ENCODE results near the gene CTBP2. TPM values are rescaled to one million over a fixed set of nuclear protein-coding genes. Genes with fewer than 3 reads are reported as not detected.

Gene CTBP2
- total RNA-seq, 1 experiment from 2014 or later: 77.8 TPM

DNA sequence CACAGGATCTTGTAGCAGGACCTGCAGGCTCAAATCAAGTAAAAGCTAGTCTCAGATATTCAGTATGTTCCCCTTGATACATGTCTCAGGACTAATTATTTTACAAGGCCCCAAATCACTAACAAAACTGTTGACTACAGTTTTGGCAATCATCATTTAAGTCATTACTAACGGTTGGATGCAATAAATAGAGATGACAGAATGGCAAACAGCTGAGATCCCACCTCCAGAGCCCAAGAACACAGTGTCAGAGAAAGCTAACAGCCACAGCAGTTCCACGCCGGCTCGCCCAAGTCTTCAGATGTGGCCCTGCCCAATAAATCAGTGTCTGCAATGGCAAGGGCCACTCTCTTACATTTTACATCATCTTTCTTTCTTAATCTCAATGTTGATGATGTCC lies 87.6 kb downstream of the CTBP2 start:
- CTCF ChIA-PET: no interaction called here
- DNase-seq (ENCODE audit: low spot score): no peak
- TF ChIP-seq, protein P1, sequence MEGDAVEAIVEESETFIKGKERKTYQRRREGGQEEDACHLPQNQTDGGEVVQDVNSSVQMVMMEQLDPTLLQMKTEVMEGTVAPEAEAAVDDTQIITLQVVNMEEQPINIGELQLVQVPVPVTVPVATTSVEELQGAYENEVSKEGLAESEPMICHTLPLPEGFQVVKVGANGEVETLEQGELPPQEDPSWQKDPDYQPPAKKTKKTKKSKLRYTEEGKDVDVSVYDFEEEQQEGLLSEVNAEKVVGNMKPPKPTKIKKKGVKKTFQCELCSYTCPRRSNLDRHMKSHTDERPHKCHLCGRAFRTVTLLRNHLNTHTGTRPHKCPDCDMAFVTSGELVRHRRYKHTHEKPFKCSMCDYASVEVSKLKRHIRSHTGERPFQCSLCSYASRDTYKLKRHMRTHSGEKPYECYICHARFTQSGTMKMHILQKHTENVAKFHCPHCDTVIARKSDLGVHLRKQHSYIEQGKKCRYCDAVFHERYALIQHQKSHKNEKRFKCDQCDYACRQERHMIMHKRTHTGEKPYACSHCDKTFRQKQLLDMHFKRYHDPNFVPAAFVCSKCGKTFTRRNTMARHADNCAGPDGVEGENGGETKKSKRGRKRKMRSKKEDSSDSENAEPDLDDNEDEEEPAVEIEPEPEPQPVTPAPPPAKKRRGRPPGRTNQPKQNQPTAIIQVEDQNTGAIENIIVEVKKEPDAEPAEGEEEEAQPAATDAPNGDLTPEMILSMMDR (conservative IDR thresholded peaks at IDR 0.05; ENCODE audit: low read depth, low read length): no peak
- no peak for TF ChIP-seq EZH2 (IDR thresholded peaks at IDR 0.05; ENCODE audit: borderline replicate concordance, low read depth, low read length, poor library complexity, severe bottlenecking)
- H3K4me1 ChIP-seq (ENCODE audit: insufficient read depth, low read length, poor library complexity, severe bottlenecking): no peaks in the 10 kb centered on the region
- BruUV-seq (replicated peaks): no TSS peak
- no peaks in the 10 kb centered on the region for H3K36me3 ChIP-seq (ENCODE audit: insufficient read depth, low read length, poor library complexity, severe bottlenecking)
- POLR2A ChIA-PET (ENCODE audit: low non-redundant PET): no interaction called here
- intact Hi-C loops (cut with micrococcal nuclease; ENCODE audit: unreplicated experiment): no loop called here
- H3K4me3 ChIP-seq (ENCODE audit: low read depth, low read length, poor library complexity, severe bottlenecking): no peak overlapping the region
- no peaks in the 10 kb centered on the region for H3K9me3 ChIP-seq (ENCODE audit: low read depth, low read length, poor library complexity, severe bottlenecking)
- no peaks in the 10 kb centered on the region for H3K27me3 ChIP-seq (replicated peaks; ENCODE audit: insufficient read depth, low read depth, low read length, poor library complexity)
- no peak overlapping the region for H3K27ac ChIP-seq (ENCODE audit: low read depth, low read length, poor library complexity, severe bottlenecking)

GRCh38 chr10:125071008-125071407 lies 89.4 kb downstream of the CTBP2 start:
- Histone ChIP-seq H3K27me3 (replicated peaks; ENCODE audit: insufficient read depth, low read depth, low read length, poor library complexity) (no peaks in the 10 kb centered on the region), H3K4me1 (ENCODE audit: insufficient read depth, low read length, poor library complexity, severe bottlenecking) (no peaks in the 10 kb centered on the region), H3K27ac (ENCODE audit: low read depth, low read length, poor library complexity, severe bottlenecking) (no peak overlapping the region), H3K36me3 (ENCODE audit: insufficient read depth, low read length, poor library complexity, severe bottlenecking) (no peaks in the 10 kb centered on the region), H3K4me3 (ENCODE audit: low read depth, low read length, poor library complexity, severe bottlenecking) (no peak overlapping the region), H3K9me3 (ENCODE audit: low read depth, low read length, poor library complexity, severe bottlenecking) (no peaks in the 10 kb centered on the region)
- no peak for TF ChIP-seq EZH2 (IDR thresholded peaks at IDR 0.05; ENCODE audit: borderline replicate concordance, low read depth, low read length, poor library complexity, severe bottlenecking)
- BruUV-seq (replicated peaks): no TSS peak
- POLR2A ChIA-PET (ENCODE audit: low non-redundant PET): no interaction called here
- intact Hi-C loops (cut with micrococcal nuclease; ENCODE audit: unreplicated experiment): no loop called here
- no peak for DNase-seq (ENCODE audit: low spot score)
- CTCF ChIA-PET: no interaction called here

DNA sequence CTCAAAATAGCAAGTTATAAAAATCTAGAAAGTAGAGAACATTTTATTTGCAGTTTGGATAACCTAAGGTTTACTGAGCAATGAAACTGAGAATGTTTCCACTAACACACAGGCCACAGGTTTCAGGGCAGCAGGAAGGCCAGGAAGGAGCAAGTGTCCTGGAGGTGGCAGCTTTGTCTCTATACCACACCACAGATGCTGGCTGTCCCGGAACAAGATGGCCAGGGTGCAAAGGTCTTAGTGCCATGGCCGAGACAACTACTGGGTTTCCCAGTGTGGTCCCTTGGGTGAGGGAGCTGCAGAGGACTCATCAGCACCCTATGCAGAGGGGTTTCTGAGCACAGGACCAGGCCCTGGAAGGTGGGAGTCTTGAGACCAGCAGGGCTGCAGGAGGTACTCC lies 92.0 kb downstream of the CTBP2 start:
- TF ChIP-seq, protein P1 (conservative IDR thresholded peaks at IDR 0.05; ENCODE audit: low read depth, low read length): no peak
- TF ChIP-seq EZH2 (IDR thresholded peaks at IDR 0.05; ENCODE audit: borderline replicate concordance, low read depth, low read length, poor library complexity, severe bottlenecking): no peak
- no peak overlapping the region for H3K27ac ChIP-seq (ENCODE audit: low read depth, low read length, poor library complexity, severe bottlenecking)
- peaks cover 22% of the 10 kb centered on the region for H3K4me1 ChIP-seq (ENCODE audit: insufficient read depth, low read length, poor library complexity, severe bottlenecking)
- H3K36me3 ChIP-seq (ENCODE audit: insufficient read depth, low read length, poor library complexity, severe bottlenecking): no peaks in the 10 kb centered on the region
- CTCF ChIA-PET: no interaction called here
- no peak overlapping the region for H3K4me3 ChIP-seq (ENCODE audit: low read depth, low read length, poor library complexity, severe bottlenecking)
- no TSS peak for BruUV-seq (replicated peaks)
- POLR2A ChIA-PET (ENCODE audit: low non-redundant PET): no interaction called here
- no peak for DNase-seq (ENCODE audit: low spot score)
- intact Hi-C loops (cut with micrococcal nuclease; ENCODE audit: unreplicated experiment): no loop called here
- H3K9me3 ChIP-seq (ENCODE audit: low read depth, low read length, poor library complexity, severe bottlenecking): no peaks in the 10 kb centered on the region
- H3K27me3 ChIP-seq (replicated peaks; ENCODE audit: insufficient read depth, low read depth, low read length, poor library complexity): no peaks in the 10 kb centered on the region

DNA sequence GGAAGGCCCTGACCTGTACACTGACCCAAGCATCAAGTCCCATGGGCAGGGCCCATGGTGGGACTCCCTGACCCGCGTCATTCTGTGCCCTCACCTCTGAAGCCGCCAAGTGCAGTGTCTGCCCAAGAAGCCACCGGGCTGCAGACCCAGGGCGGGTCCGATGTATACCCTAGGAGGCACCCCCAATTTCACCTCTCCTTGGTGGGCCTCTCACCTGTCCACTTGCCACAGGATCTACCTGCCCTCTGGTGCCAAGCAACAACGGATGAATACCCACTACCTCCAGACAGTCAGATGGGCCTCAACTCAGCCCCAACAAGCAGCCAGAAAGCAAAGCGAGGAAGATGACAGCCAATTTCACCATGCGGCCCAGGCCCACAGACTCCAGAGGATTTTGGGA lies 92.6 kb downstream of the CTBP2 start:
- DNase-seq (ENCODE audit: low spot score): no peak
- no peaks in the 10 kb centered on the region for H3K27me3 ChIP-seq (replicated peaks; ENCODE audit: insufficient read depth, low read depth, low read length, poor library complexity)
- no peaks in the 10 kb centered on the region for H3K36me3 ChIP-seq (ENCODE audit: insufficient read depth, low read length, poor library complexity, severe bottlenecking)
- no TSS peak for BruUV-seq (replicated peaks)
- H3K9me3 ChIP-seq (ENCODE audit: low read depth, low read length, poor library complexity, severe bottlenecking): no peaks in the 10 kb centered on the region
- H3K27ac ChIP-seq (ENCODE audit: low read depth, low read length, poor library complexity, severe bottlenecking): no peak overlapping the region
- H3K4me1 ChIP-seq (ENCODE audit: insufficient read depth, low read length, poor library complexity, severe bottlenecking): peaks cover 24% of the 10 kb centered on the region
- CTCF ChIA-PET: no interaction called here
- TF ChIP-seq EZH2 (IDR thresholded peaks at IDR 0.05; ENCODE audit: borderline replicate concordance, low read depth, low read length, poor library complexity, severe bottlenecking): no peak
- TF ChIP-seq, protein P1 (conservative IDR thresholded peaks at IDR 0.05; ENCODE audit: low read depth, low read length): no peak
- POLR2A ChIA-PET (ENCODE audit: low non-redundant PET): no interaction called here
- intact Hi-C loops (cut with micrococcal nuclease; ENCODE audit: unreplicated experiment): no loop called here
- H3K4me3 ChIP-seq (ENCODE audit: low read depth, low read length, poor library complexity, severe bottlenecking): no peak overlapping the region
